Measurements from ENCODE around the gene HYAL2. TPM values are rescaled to one million over a fixed set of nuclear protein-coding genes. Genes with fewer than 3 reads are reported as not detected.
A peak's percentile ranks its signal among the peaks of the same experiment; 100 is the strongest.

Gene HYAL2
- polyA plus RNA-seq, 6 donors from 2014 or later, result 0.59 to 5.9 (median 3.4) TPM; not detected in 1

GRCh38 chr3:50345008-50345407 lies 22.5 kb upstream of the HYAL2 start:
- H3K4me3 Mint-ChIP-seq, result peak overlapping the region in 3 of 8 donors; percentile 12 to 55 (median 41)
- H3K36me3 Mint-ChIP-seq, result no peaks in the 10 kb centered on the region
- no peak for ATAC-seq (ENCODE audit: low read depth in 2 of 2)
- no peaks in the 10 kb centered on the region for H3K9me3 Mint-ChIP-seq
- DNase-seq, result no peak
- H3K4me1 Mint-ChIP-seq, result peaks cover 28 to 66% (median 58%) of the 10 kb centered on the region in 3 donors
- H3K27ac Mint-ChIP-seq, result peak overlapping the region in 1 of 6 donors; percentile 88
- H3K27me3 Mint-ChIP-seq, result no peaks in the 10 kb centered on the region

DNA sequence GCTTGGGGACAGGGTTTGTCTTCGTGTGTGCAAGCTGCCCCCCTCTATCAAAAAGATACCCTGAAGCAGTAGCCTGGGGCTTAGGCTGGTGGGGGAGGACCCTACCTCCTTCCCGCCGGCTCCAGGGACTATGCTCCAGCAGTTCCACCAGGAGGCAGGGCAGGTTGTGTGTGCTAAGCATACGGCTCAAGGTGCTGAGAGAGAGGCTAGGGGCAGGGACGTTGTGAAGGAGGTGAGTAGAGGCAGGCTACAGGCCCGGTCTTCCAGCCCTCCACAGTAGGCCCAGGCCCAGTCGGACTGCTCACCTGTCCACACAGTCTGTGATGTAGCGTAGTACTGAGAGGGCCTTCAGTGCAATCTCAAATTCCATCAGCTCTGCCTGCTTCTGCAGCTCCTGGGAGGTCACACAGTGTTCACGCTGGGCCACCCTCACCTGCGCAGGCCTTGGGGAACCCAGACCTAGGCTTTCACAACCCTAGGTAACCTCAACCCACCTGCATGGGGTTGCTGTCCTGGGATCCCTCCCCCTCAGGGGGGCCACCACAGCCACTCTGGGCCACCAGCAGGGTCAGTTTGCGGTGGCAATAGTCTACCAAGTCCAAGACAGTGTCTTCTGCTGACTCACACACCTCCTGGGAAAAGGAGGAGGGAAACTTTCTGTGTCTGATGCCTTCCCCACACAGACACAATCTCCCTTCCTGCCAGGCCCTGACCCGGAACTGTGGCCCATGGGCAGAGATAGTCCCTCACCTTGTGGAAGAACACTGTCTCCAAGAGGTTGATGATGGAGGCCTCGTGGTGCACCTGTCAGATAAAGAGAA lies 20.5 kb upstream of the HYAL2 start:
- no peak for DNase-seq
- H3K9me3 Mint-ChIP-seq, result no peaks in the 10 kb centered on the region

DNA sequence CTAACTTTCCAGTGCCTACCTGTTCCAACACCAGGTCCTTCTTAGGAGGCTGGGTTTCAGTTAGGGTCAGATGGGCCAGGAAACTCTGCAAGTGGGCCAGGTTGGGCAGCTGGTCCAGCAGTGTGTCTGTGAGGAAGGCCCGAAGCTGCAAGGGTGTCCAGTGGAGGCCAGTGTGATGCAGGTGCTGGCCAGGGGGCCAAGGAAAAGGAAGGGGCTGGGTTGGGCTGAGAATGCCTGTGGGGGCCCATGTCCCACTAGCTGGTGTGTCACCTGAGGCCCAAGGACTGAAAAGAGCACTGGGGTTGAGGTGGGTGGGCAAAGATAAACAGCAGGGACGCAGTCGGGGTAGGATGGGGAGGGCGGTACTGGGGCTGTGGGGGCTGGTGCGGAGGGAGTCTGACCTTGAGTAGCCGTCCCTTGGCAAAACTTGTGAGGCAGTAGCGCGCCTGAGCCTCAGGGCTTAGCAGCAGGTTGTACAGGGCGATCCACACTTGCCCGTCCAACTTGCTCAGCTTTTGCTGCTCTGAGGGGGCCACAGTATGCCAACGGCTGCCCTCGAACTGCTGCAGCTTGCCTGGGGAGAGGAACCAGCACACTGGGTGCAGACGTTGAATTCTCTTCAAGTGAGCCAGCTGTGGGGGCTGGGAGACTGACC lies 19.6 kb upstream of the HYAL2 start:
- Mint-ChIP-seq H3K36me3 (no peaks in the 10 kb centered on the region), H3K4me1 (peaks cover 34 to 62% (median 50%) of the 10 kb centered on the region in 3 donors), H3K27me3 (no peaks in the 10 kb centered on the region), H3K27ac (peak overlapping the region in 2 of 6 donors; percentile 86 to 87), H3K9me3 (no peaks in the 10 kb centered on the region), H3K4me3 (peak overlapping the region in 5 of 8 donors; percentile 85 to 94 (median 87))
- no peak for ATAC-seq (ENCODE audit: low read depth in 2 of 2)
- no peak for DNase-seq

More for the DNA sequence above, 20.5 kb upstream of the HYAL2 start:
- no peak overlapping the region for H3K27ac Mint-ChIP-seq
- H3K27me3 Mint-ChIP-seq, result no peaks in the 10 kb centered on the region
- H3K4me1 Mint-ChIP-seq, result peaks cover 34 to 67% (median 55%) of the 10 kb centered on the region in 3 donors
- ATAC-seq (ENCODE audit: low read depth in 2 of 2), result no peak
- no peaks in the 10 kb centered on the region for H3K36me3 Mint-ChIP-seq
- peak overlapping the region in 3 of 8 donors; percentile 15 to 74 (median 51) for H3K4me3 Mint-ChIP-seq

DNA sequence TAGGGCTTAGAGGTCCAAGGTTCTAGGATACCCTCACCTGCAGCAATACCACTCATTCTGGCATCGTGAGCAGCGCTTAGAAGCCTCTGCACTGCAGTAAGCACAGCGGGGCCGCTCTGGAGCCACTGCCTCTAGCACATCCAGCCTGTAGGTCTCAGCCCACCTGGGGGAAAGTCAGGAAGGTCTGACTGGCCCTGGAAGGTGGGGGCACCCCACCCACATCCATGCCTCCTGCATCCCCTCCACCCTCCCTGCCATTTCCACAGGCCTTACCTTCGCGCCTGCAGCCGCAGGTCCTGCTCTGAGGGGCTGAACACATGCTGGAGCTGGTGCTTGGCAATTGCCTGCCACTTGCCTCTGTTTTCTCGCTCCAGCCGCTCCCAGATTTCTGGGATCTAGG lies 19.0 kb upstream of the HYAL2 start:
- Mint-ChIP-seq H3K9me3 (no peaks in the 10 kb centered on the region), H3K4me1 (peaks cover 38 to 59% (median 53%) of the 10 kb centered on the region in 3 donors), H3K27me3 (no peaks in the 10 kb centered on the region), H3K36me3 (no peaks in the 10 kb centered on the region), H3K4me3 (peak overlapping the region; percentile 85 to 97 (median 90)), H3K27ac (peak overlapping the region in 2 of 6 donors; percentile 86 to 91)
- DNase-seq (no peak), ATAC-seq (ENCODE audit: low read depth in 2 of 2) (no peak)

- no peaks in the 10 kb centered on the region for H3K27me3 Mint-ChIP-seq
- H3K4me3 Mint-ChIP-seq, result peak within 1 kb of the TSS; percentile 87 to 97 (median 94)
- ATAC-seq (ENCODE audit: low read depth in 2 of 2) (peak in 1 of 2 donors; percentile 4), DNase-seq (peak; percentile 50)
- peak within 1 kb of the TSS; percentile 58 to 99 (median 98) for H3K27ac Mint-ChIP-seq
- peaks cover 37 to 59% (median 53%) of the 10 kb centered on the region in 3 donors for H3K4me1 Mint-ChIP-seq
- no peaks in the 10 kb centered on the region for H3K9me3 Mint-ChIP-seq
- H3K36me3 Mint-ChIP-seq, result no peaks in the 10 kb centered on the region
Observed at GRCh38 chr3:50340448-50341329, 18.1 kb upstream of the HYAL2 start, which contains the start of gene RASSF1. RASSF1 (minus strand) TSS chr3:50340836; CDS start chr3:50340805, 31 bp downstream.

DNA sequence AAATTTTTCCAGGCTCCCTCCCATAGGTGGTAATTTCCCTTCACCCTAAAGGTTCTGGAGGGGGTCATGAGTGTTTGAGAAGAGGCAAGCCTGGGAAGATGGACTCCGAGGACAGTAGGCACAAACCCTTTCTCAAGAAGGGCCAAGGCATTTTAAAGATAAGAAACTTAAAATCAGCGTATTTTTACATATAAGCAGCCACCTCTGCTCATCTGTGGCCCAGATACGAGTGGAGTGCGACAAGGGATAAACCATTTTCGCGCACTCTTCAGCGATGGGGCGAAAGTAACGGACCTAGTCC lies 17.6 kb upstream of the HYAL2 start:
- ATAC-seq (ENCODE audit: low read depth in 2 of 2) (no peak), DNase-seq (no peak)
- H3K27ac Mint-ChIP-seq, result peak overlapping the region; percentile 37 to 99 (median 90)
- H3K4me1 Mint-ChIP-seq, result peaks cover 37 to 60% (median 55%) of the 10 kb centered on the region in 3 donors
- no peaks in the 10 kb centered on the region for H3K36me3 Mint-ChIP-seq
- peak overlapping the region; percentile 87 to 97 (median 94) for H3K4me3 Mint-ChIP-seq
- no peaks in the 10 kb centered on the region for H3K9me3 Mint-ChIP-seq
- no peaks in the 10 kb centered on the region for H3K27me3 Mint-ChIP-seq

DNA sequence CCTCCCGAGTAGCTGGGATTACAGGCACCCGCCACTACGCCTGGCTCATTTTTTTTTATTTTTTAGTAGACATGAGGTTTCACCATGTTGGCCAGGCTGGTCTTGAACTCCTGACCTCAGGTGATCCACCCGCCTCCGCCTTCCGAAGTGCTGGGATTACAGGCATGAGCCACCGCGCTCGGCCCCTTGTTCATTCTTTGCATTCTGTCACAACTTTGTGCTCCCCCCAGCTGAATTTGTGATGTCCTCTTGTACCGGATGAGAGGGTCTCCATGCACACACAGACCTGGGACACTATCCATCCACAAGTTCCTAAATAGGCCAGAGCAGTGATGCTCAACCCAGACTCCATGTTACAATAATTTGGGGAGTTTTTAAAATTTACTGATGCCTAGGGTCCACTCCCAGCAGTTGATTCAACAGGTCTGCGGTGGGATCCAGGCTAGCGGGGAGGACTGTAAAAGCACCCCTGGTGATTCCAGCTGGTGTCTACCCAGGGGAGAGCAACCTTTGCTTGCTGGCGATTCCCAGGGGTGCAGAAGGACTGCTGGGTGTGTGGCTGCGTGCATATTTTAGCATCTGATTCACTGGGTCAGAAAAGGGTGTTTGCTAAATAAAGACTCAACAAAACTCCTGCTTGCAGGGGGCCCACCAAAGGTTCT lies 17.1 kb upstream of the HYAL2 start:
- Mint-ChIP-seq H3K27ac (peak overlapping the region in 5 of 6 donors; percentile 81 to 99 (median 98)), H3K27me3 (no peaks in the 10 kb centered on the region), H3K4me3 (peak overlapping the region; percentile 87 to 97 (median 94)), H3K9me3 (no peaks in the 10 kb centered on the region), H3K4me1 (peaks cover 37 to 65% (median 57%) of the 10 kb centered on the region in 3 donors), H3K36me3 (no peaks in the 10 kb centered on the region)
- no peak for DNase-seq
- no peak for ATAC-seq (ENCODE audit: low read depth in 2 of 2)

GRCh38 chr3:50338965-50339364 lies 16.4 kb upstream of the HYAL2 start:
- Mint-ChIP-seq H3K4me3 (peak overlapping the region; percentile 87 to 97 (median 94)), H3K4me1 (peaks cover 41 to 70% (median 63%) of the 10 kb centered on the region in 3 donors), H3K36me3 (no peaks in the 10 kb centered on the region), H3K27ac (peak overlapping the region; percentile 97 to 99 (median 98)), H3K9me3 (no peaks in the 10 kb centered on the region), H3K27me3 (no peaks in the 10 kb centered on the region)
- ATAC-seq (ENCODE audit: low read depth in 2 of 2) (no peak), DNase-seq (no peak)

DNA sequence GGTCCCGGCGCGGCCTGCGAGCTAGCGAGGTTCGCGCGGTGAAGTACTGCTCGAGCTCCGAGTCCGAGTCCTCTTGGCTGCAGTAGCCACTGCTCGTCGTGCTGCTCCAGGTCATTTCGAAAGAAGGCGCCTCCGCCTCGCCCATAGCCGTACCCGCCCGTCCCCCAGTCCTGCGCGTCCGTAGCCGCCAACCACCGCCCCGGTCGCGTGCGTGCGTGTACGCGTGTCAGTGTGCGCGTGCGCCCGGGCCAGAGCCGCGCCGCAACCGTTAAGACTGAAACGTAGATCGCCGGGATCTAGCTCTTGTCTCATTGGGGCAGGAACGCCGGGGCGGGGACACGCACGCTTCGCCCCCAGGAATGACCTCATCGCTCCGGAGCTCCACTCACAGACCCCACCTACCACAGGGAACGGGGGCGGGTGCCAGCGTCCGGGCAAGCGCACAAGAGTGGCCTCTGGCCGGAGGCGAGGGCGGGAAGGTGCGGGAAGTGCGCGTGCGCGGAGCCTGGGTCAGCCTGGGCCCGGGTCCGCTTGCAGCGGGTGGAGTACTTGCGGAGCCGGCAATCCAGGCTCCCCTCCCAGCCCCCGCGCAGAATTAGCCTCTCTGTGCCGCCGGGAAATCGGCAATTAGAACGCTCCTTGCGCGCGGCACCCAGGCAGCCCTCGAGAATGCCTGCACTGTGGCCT lies 14.8 kb upstream of the HYAL2 start:
- peak; percentile 76 to 80 for ATAC-seq (ENCODE audit: low read depth in 2 of 2)

GRCh38 chr3:50336452-50337174 lies 14.1 kb upstream of the HYAL2 start:
- ATAC-seq (ENCODE audit: low read depth in 2 of 2) (peak; percentile 45 to 50), DNase-seq (no peak)
- Mint-ChIP-seq H3K36me3 (no peaks in the 10 kb centered on the region), H3K27me3 (no peaks in the 10 kb centered on the region), H3K9me3 (no peaks in the 10 kb centered on the region), H3K4me3 (peak overlapping the region; percentile 87 to 97 (median 94)), H3K27ac (peak overlapping the region; percentile 85 to 99 (median 98)), H3K4me1 (peaks cover 45 to 68% (median 64%) of the 10 kb centered on the region in 3 donors)

More for the DNA sequence above, 14.8 kb upstream of the HYAL2 start:
- H3K4me3 Mint-ChIP-seq, result peak overlapping the region; percentile 87 to 97 (median 94)
- H3K27ac Mint-ChIP-seq, result peak overlapping the region; percentile 97 to 99 (median 98)
- DNase-seq, result peak; percentile 96
- H3K27me3 Mint-ChIP-seq, result no peaks in the 10 kb centered on the region
- H3K9me3 Mint-ChIP-seq, result no peaks in the 10 kb centered on the region
- no peaks in the 10 kb centered on the region for H3K36me3 Mint-ChIP-seq
- H3K4me1 Mint-ChIP-seq, result peaks cover 45 to 73% (median 64%) of the 10 kb centered on the region in 3 donors

- Mint-ChIP-seq H3K36me3 (no peaks in the 10 kb centered on the region), H3K4me1 (peaks cover 33 to 54% (median 48%) of the 10 kb centered on the region in 3 donors), H3K9me3 (no peaks in the 10 kb centered on the region), H3K4me3 (peak overlapping the region in 2 of 8 donors; percentile 37 to 81), H3K27me3 (no peaks in the 10 kb centered on the region), H3K27ac (peak overlapping the region in 4 of 6 donors; percentile 39 to 78 (median 56))
- ATAC-seq (ENCODE audit: low read depth in 2 of 2), result no peak
- no peak for DNase-seq
Observed at GRCh38 chr3:50334339-50335075, 12.0 kb upstream of the HYAL2 start.
